Hepatocyte (in vitro differentiated cells): ENCODE results near the gene ABCA10.

Experiments
- EZH2 ChIP-seq: fragments of 200-600 bp; sonication (generic); IDR thresholded peaks from 2 replicates; pipeline ENCODE4 v1.6.1; 2016; ENCODE audit warnings: antibody characterized with exemption, mild to moderate bottlenecking, borderline replicate concordance
- EZH2phosphoT487 ChIP-seq: fragments of 200-600 bp; sonication (generic); IDR thresholded peaks from one replicate; pipeline ENCODE4 v1.6.1; 2018; ENCODE audit warnings: antibody characterized with exemption, mild to moderate bottlenecking, low read depth, moderate library complexity; ENCODE audit not compliant: unreplicated experiment, severe bottlenecking
- TF ChIP-seq, protein P1 (sequence below): fragments of 200-600 bp; sonication (generic); IDR thresholded peaks from 2 replicates; pipeline ENCODE4 v1.5.1; 2016; ENCODE audit warnings: antibody characterized with exemption, mild to moderate bottlenecking; ENCODE audit not compliant: poor library complexity

GRCh38 chr17:69236464-69236863, 7.8 kb upstream of the ABCA10 start:
- TF ChIP-seq, protein P1, sequence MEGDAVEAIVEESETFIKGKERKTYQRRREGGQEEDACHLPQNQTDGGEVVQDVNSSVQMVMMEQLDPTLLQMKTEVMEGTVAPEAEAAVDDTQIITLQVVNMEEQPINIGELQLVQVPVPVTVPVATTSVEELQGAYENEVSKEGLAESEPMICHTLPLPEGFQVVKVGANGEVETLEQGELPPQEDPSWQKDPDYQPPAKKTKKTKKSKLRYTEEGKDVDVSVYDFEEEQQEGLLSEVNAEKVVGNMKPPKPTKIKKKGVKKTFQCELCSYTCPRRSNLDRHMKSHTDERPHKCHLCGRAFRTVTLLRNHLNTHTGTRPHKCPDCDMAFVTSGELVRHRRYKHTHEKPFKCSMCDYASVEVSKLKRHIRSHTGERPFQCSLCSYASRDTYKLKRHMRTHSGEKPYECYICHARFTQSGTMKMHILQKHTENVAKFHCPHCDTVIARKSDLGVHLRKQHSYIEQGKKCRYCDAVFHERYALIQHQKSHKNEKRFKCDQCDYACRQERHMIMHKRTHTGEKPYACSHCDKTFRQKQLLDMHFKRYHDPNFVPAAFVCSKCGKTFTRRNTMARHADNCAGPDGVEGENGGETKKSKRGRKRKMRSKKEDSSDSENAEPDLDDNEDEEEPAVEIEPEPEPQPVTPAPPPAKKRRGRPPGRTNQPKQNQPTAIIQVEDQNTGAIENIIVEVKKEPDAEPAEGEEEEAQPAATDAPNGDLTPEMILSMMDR = no peak
- no peak for TF ChIP-seq EZH2
- no peak for TF ChIP-seq EZH2phosphoT487
